IMR-90 (cell line): ENCODE measurements around the gene KLF2. TPM values are rescaled to one million over a fixed set of nuclear protein-coding genes. Genes with fewer than 3 reads are reported as not detected.
A peak's percentile ranks its signal among the peaks of the same experiment; 100 is the strongest.

Experiments used
- ATAC-seq: fragments of 200-7000 bp; cut with Tn5 transposase; 2 replicates; pipeline ENCODE4 v1.9.1; 2020; ENCODE audit warnings: low read depth, mild to moderate bottlenecking, moderate library complexity
- BruUV-seq: library from RNA; stranded (reverse); fragments of 400-500 nt; replicated peaks from 2 replicates; lab custom pipeline; 2021; lab: Mats Ljungman, UMichigan
- CTCF ChIA-PET: fragments of 300-600 bp; formaldehyde crosslinking; extraction: SDS; loops from one replicate; lab custom pipeline; 2021; ENCODE audit warnings: antibody characterized with exemption; lab: Yijun Ruan, JAX
- POLR2A ChIA-PET: fragments of 300-600 bp; sonication (Branson Sonifier 250); formaldehyde crosslinking; loops from one replicate; lab custom pipeline; 2022; ENCODE audit warnings: antibody characterized with exemption; ENCODE audit not compliant: unreplicated experiment; lab: Charles Lee
- DNase-seq: peaks from one replicate; pipeline ENCODE4 v3.0.0; 2013
- H2AFZ ChIP-seq: replicated peaks from 2 replicates; pipeline ENCODE3; 2013; ENCODE audit warnings: low read length, mild to moderate bottlenecking; ENCODE audit not compliant: poor library complexity
- H2AK5ac ChIP-seq: 2 replicates; pipeline ENCODE4 v1.6.1; 2013; ENCODE audit warnings: low read depth, low read length, inconsistent platforms
- H2AK9ac ChIP-seq: replicated peaks from 2 replicates; pipeline ENCODE3; 2013; ENCODE audit warnings: mild to moderate bottlenecking, low read depth, low read length, moderate library complexity; ENCODE audit not compliant: poor library complexity
- H2BK120ac ChIP-seq: 2 replicates; pipeline ENCODE4 v1.6.1; 2013; ENCODE audit warnings: low read depth, low read length, inconsistent platforms
- H2BK15ac ChIP-seq: 3 replicates; pipeline ENCODE4 v1.6.1; 2013; ENCODE audit warnings: low read depth, low read length, inconsistent platforms
- H2BK20ac ChIP-seq: 2 replicates; pipeline ENCODE4 v1.6.1; 2013; ENCODE audit warnings: low read depth, mild to moderate bottlenecking, inconsistent platforms, low read length, moderate library complexity
- H2BK5ac ChIP-seq: 2 replicates; pipeline ENCODE4 v1.6.1; 2013; ENCODE audit warnings: mild to moderate bottlenecking, low read depth, low read length, inconsistent platforms; ENCODE audit not compliant: poor library complexity, severe bottlenecking
- H3K14ac ChIP-seq: replicated peaks from 2 replicates; pipeline ENCODE4 v1.6.1; 2013; ENCODE audit warnings: low read depth, low read length, inconsistent platforms
- H3K18ac ChIP-seq: 2 replicates; pipeline ENCODE4 v1.6.1; 2013; ENCODE audit warnings: low read depth, low read length, control low read depth
- H3K23ac ChIP-seq: 2 replicates; pipeline ENCODE4 v1.6.1; 2013; ENCODE audit warnings: low read depth, low read length, inconsistent platforms
- H3K27ac ChIP-seq: 2 replicates; pipeline ENCODE4 v1.5.1; 2013; ENCODE audit warnings: mild to moderate bottlenecking, control low read depth, low read length; ENCODE audit not compliant: insufficient read depth
- H3K27me3 ChIP-seq: 2 replicates; pipeline ENCODE4 v1.6.1; 2013; ENCODE audit warnings: low read length; ENCODE audit not compliant: control insufficient read depth, insufficient read depth
- H3K36me3 ChIP-seq: 2 replicates; pipeline ENCODE4 v1.6.1; 2013; ENCODE audit warnings: low read length, mixed read lengths; ENCODE audit not compliant: control insufficient read depth, insufficient read depth
- H3K4ac ChIP-seq: 2 replicates; pipeline ENCODE4 v1.6.1; 2013; ENCODE audit warnings: low read depth, low read length, inconsistent platforms
- H3K4me1 ChIP-seq: 2 replicates; pipeline ENCODE4 v1.6.1; 2013; ENCODE audit warnings: low read length, mixed read lengths; ENCODE audit not compliant: control insufficient read depth, insufficient read depth
- H3K4me2 ChIP-seq: 2 replicates; pipeline ENCODE4 v1.6.1; 2013; ENCODE audit warnings: low read depth, mild to moderate bottlenecking, control low read depth, low read length, moderate library complexity
- H3K4me3 ChIP-seq: 2 replicates; pipeline ENCODE4 v1.5.1; 2013; ENCODE audit warnings: low read depth, mild to moderate bottlenecking, control low read depth, low read length, moderate library complexity; ENCODE audit not compliant: insufficient read depth
- H3K56ac ChIP-seq: 2 replicates; pipeline ENCODE4 v1.6.1; 2013; ENCODE audit warnings: low read length, inconsistent platforms; ENCODE audit not compliant: insufficient read depth; ENCODE audit errors: extremely low read depth
- H3K79me1 ChIP-seq, 2 experiments: 2 replicates each; pipeline ENCODE4 v1.6.1; 2013; ENCODE audit warnings: low read length in 2 of 2, inconsistent platforms in 1 of 2, low read depth in 1 of 2
- H3K9ac ChIP-seq: 2 replicates; pipeline ENCODE4 v1.6.1; 2013; ENCODE audit warnings: low read depth, low read length, control low read depth
- H3K9me1 ChIP-seq: 2 replicates; pipeline ENCODE4 v1.6.1; 2013; ENCODE audit warnings: low read length, inconsistent platforms; ENCODE audit not compliant: insufficient read depth
- H3K9me3 ChIP-seq: 2 replicates; pipeline ENCODE4 v1.6.1; 2013; ENCODE audit warnings: low read length; ENCODE audit not compliant: control insufficient read depth, insufficient read depth
- H4K20me1 ChIP-seq: 2 replicates; pipeline ENCODE4 v1.6.1; 2013; ENCODE audit warnings: low read length, inconsistent platforms; ENCODE audit not compliant: insufficient read depth
- H4K5ac ChIP-seq: 2 replicates; pipeline ENCODE4 v1.6.1; 2013; ENCODE audit warnings: mild to moderate bottlenecking, low read depth, low read length, control low read depth
- H4K8ac ChIP-seq, 2 experiments: 2 replicates each; pipeline ENCODE4 v1.6.1; 2013; ENCODE audit warnings: low read depth in 2 of 2, low read length in 2 of 2, control low read depth in 1 of 2, inconsistent platforms in 1 of 2
- H4K91ac ChIP-seq: 2 replicates; pipeline ENCODE4 v1.6.1; 2013; ENCODE audit warnings: low read depth, low read length, inconsistent platforms; ENCODE audit not compliant: insufficient read depth
- BHLHE40 ChIP-seq: fragments of 150-350 bp; IDR thresholded peaks from 2 replicates; pipeline ENCODE4 v1.6.1; 2016; ENCODE audit warnings: mild to moderate bottlenecking, low read depth, low read length
- CEBPB ChIP-seq: IDR thresholded peaks from 2 replicates; pipeline ENCODE4 v1.6.1; 2012; ENCODE audit warnings: low read depth, low read length, improper control_type of control experiment
- MAFK ChIP-seq: IDR thresholded peaks from 2 replicates; pipeline ENCODE4 v1.6.1; 2012; ENCODE audit warnings: low read depth, low read length, improper control_type of control experiment
- MXI1 ChIP-seq: IDR thresholded peaks from 2 replicates; pipeline ENCODE4 v1.6.1; 2012; ENCODE audit warnings: low read depth, mild to moderate bottlenecking, low read length, moderate library complexity, borderline replicate concordance
- RCOR1 ChIP-seq: IDR thresholded peaks from 2 replicates; pipeline ENCODE4 v1.6.1; 2012; ENCODE audit warnings: mild to moderate bottlenecking, low read length, improper control_type of control experiment; ENCODE audit not compliant: insufficient replicate concordance
- SMC3 ChIP-seq: fragments of 150-350 bp; IDR thresholded peaks from 2 replicates; pipeline ENCODE4 v1.6.1; 2016; ENCODE audit warnings: low read depth, mild to moderate bottlenecking, antibody characterized with exemption, low read length, moderate library complexity
- WGBS, 2 experiments: methylation state at CpG; one replicate each; pipeline versions ENCODE4 v1.1.5 to v1.1.7; 2013; ENCODE audit warnings: missing lambda C conversion rate in 2 of 2; ENCODE audit not compliant: insufficient read length in 1 of 2; ENCODE audit errors: extremely low coverage in 2 of 2; 5-methylcytosine and 5-hydroxymethylcytosine counted together
- dilution Hi-C: fragments of 300-500 bp; cut with HindIII; formaldehyde crosslinking; loops from one replicate; pipeline ENCODE4 v1.14.3; 2018; ENCODE audit warnings: low sequenced_read_pairs; ENCODE audit not compliant: unreplicated experiment
- in situ Hi-C: fragments of 300-500 bp; cut with MboI; formaldehyde crosslinking; loops from 3 replicates; pipeline ENCODE4 v1.14.3; 2019; ENCODE audit warnings: low sequenced_read_pairs, inconsistent platforms, mixed read lengths
- intact Hi-C: fragments of 100-400 bp; cut with micrococcal nuclease; formaldehyde crosslinking; loops from 2 replicates; pipeline ENCODE4 v1.10.0; 2022
- polyA plus RNA-seq, 3 experiments: library from polyadenylated mRNA; depleted of rRNA; stranded (reverse); fragments of >200 nt; gene quantifications; 2 replicates each; pipeline ENCODE4 v1.2.3, GENCODE V29; 2012; ENCODE audit warnings: low replicate concordance in 1 of 3
- total RNA-seq: library from RNA; depleted of rRNA; stranded (reverse); fragments of >200 nt; gene quantifications from 2 replicates; pipeline ENCODE4 v1.2.3, GENCODE V29; 2012
- TF ChIP-seq, protein P1 (sequence below): conservative IDR thresholded peaks from 2 replicates; pipeline ENCODE4 v1.5.1; 2012; ENCODE audit warnings: mild to moderate bottlenecking, low read depth, low read length, improper control_type of control experiment

The KLF2 gene
- total and polyA plus RNA-seq, 2 of the 4 experiments (the other 2 are of a cell fraction), result 1.1 to 34.4 TPM

GRCh38 chr19:16296713-16297112 lies 27.9 kb upstream of the KLF2 start:
- ChIA-PET CTCF (no interaction called here), POLR2A (no interaction called here)
- H3K4ac ChIP-seq, result no peak overlapping the region
- peaks cover 4% of the 10 kb centered on the region; the same call in 1 of the 2 replicates for H3K27me3 ChIP-seq
- peaks cover 7% of the 10 kb centered on the region for H3K4me1 ChIP-seq
- H2AK5ac ChIP-seq, result no peak overlapping the region
- no peak overlapping the region for H2AK9ac ChIP-seq
- no peaks in the 10 kb centered on the region for H4K20me1 ChIP-seq
- H3K18ac ChIP-seq, result no peak overlapping the region
- H2BK120ac ChIP-seq, result no peak overlapping the region
- no peak overlapping the region for H3K4me3 ChIP-seq
- DNase-seq (no peak), ATAC-seq (no peak)
- BruUV-seq, result no TSS peak
- TF ChIP-seq CEBPB (no peak), MAFK (no peak), SMC3 (no peak), BHLHE40 (no peak), MXI1 (no peak), RCOR1 (no peak)
- TF ChIP-seq, protein P1, sequence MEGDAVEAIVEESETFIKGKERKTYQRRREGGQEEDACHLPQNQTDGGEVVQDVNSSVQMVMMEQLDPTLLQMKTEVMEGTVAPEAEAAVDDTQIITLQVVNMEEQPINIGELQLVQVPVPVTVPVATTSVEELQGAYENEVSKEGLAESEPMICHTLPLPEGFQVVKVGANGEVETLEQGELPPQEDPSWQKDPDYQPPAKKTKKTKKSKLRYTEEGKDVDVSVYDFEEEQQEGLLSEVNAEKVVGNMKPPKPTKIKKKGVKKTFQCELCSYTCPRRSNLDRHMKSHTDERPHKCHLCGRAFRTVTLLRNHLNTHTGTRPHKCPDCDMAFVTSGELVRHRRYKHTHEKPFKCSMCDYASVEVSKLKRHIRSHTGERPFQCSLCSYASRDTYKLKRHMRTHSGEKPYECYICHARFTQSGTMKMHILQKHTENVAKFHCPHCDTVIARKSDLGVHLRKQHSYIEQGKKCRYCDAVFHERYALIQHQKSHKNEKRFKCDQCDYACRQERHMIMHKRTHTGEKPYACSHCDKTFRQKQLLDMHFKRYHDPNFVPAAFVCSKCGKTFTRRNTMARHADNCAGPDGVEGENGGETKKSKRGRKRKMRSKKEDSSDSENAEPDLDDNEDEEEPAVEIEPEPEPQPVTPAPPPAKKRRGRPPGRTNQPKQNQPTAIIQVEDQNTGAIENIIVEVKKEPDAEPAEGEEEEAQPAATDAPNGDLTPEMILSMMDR, result no peak
- H3K23ac ChIP-seq, result no peak overlapping the region
- no peak overlapping the region for H3K27ac ChIP-seq
- H2BK5ac ChIP-seq, result no peak overlapping the region
- H3K14ac ChIP-seq, result no peak overlapping the region
- H2BK20ac ChIP-seq, result no peak overlapping the region
- H2AFZ ChIP-seq, result peak overlapping the region; percentile 58
- no peak overlapping the region for H2BK15ac ChIP-seq
- dilution Hi-C loops, result no loop called here
- H4K5ac ChIP-seq, result no peak overlapping the region
- H4K91ac ChIP-seq, result no peak overlapping the region
- H4K8ac ChIP-seq, result no peak overlapping the region
- in situ Hi-C loops, result no loop called here
- no peaks in the 10 kb centered on the region for H3K9me3 ChIP-seq
- peaks cover 6% of the 10 kb centered on the region; the same call in 1 of the 2 replicates for H3K9me1 ChIP-seq
- WGBS, 2 experiments, result 65% methylated on average over 4 of the region's 7 CpGs; no CpG with 5 or more reads in 1 of the 2 experiments
- intact Hi-C loops, result no loop called here
- H3K36me3 ChIP-seq, result no peaks in the 10 kb centered on the region
- no peak overlapping the region for H3K4me2 ChIP-seq
- no peak overlapping the region for H3K56ac ChIP-seq
- H3K79me1 ChIP-seq, result no peaks in the 10 kb centered on the region
- H3K9ac ChIP-seq, result no peak overlapping the region
